MCF 10A (cell line): ENCODE measurements around the gene GRIN1. TPM values are rescaled to one million over a fixed set of nuclear protein-coding genes. Genes with fewer than 3 reads are reported as not detected.
A peak's percentile ranks its signal among the peaks of the same experiment; 100 is the strongest.

ENCODE experiments used
- BruUV-seq: library from RNA; stranded (reverse); fragments of 400-500 nt; replicated peaks from 2 replicates; lab custom pipeline; 2021; lab: Mats Ljungman, UMichigan
- CTCF ChIA-PET: fragments of 300-600 bp; sonication (Branson Sonifier 250); formaldehyde crosslinking; extraction: SDS; loops from one replicate; lab custom pipeline; 2021; ENCODE audit warnings: antibody characterized with exemption, inconsistent platforms; lab: Yijun Ruan, JAX
- POLR2A ChIA-PET: fragments of 300-600, 350-650 bp; sonication (Branson Sonifier 250); formaldehyde crosslinking; extraction: SDS; loops from one replicate; lab custom pipeline; 2020; ENCODE audit warnings: antibody characterized with exemption, inconsistent platforms; lab: Yijun Ruan, JAX
- DNase-seq: peaks from one replicate; pipeline ENCODE4 v3.0.0-alpha.2; 2018; ENCODE audit not compliant: unreplicated experiment
- H3K27ac Mint-ChIP-seq: one replicate; pipeline ENCODE4 v1.8.0; 2022; ENCODE audit warnings: mild to moderate bottlenecking, low read depth, mixed read lengths; ENCODE audit not compliant: unreplicated experiment
- H3K27me3 Mint-ChIP-seq: one replicate; pipeline ENCODE4 v1.8.0; 2022; ENCODE audit warnings: mixed read lengths; ENCODE audit not compliant: insufficient read depth, unreplicated experiment
- H3K36me3 Mint-ChIP-seq: one replicate; pipeline ENCODE4 v1.8.0; 2022; ENCODE audit warnings: mild to moderate bottlenecking, moderate library complexity, mixed read lengths; ENCODE audit not compliant: insufficient read depth, unreplicated experiment
- H3K4me1 Mint-ChIP-seq: one replicate; pipeline ENCODE4 v1.8.0; 2022; ENCODE audit warnings: mixed read lengths; ENCODE audit not compliant: insufficient read depth, unreplicated experiment
- H3K4me3 Mint-ChIP-seq: one replicate; pipeline ENCODE4 v1.8.0; 2022; ENCODE audit warnings: mild to moderate bottlenecking, moderate library complexity, mixed read lengths; ENCODE audit not compliant: unreplicated experiment
- H3K9me3 Mint-ChIP-seq: one replicate; pipeline ENCODE4 v1.8.0; 2022; ENCODE audit warnings: mixed read lengths; ENCODE audit not compliant: unreplicated experiment
- CTCF ChIP-seq: fragments of 200-600 bp; IDR thresholded peaks from one replicate; pipeline ENCODE4 v1.8.0; 2022; ENCODE audit warnings: antibody characterized with exemption, mild to moderate bottlenecking; ENCODE audit not compliant: unreplicated experiment
- intact Hi-C: fragments of 100-400 bp; cut with micrococcal nuclease; formaldehyde crosslinking; loops from 2 replicates; pipeline ENCODE4 v1.14.1; 2022
- total RNA-seq: library from RNA; stranded (reverse); gene quantifications from 2 replicates; pipeline ENCODE4 v1.2.3, GENCODE V29; 2022

GRIN1 gene
- total RNA-seq, 1 experiment from 2014 or later: 1.4 TPM

GRCh38 chr9:137191245-137191644 lies 52.3 kb downstream of the GRIN1 start:
- H3K9me3 Mint-ChIP-seq: no peaks in the 10 kb centered on the region
- POLR2A ChIA-PET: interaction anchor here (1.1 kb wide), 1 partner anchor 10 kb away, joined by 3 read pairs; the partner anchor contains the start of gene TPRN
- no peak for DNase-seq
- no peaks in the 10 kb centered on the region for H3K27me3 Mint-ChIP-seq
- H3K27ac Mint-ChIP-seq: no peak overlapping the region
- H3K4me3 Mint-ChIP-seq: peak overlapping the region; percentile 94
- peaks cover 20% of the 10 kb centered on the region for H3K36me3 Mint-ChIP-seq
- BruUV-seq: no TSS peak
- no peak for TF ChIP-seq CTCF
- peaks cover 19% of the 10 kb centered on the region for H3K4me1 Mint-ChIP-seq
- intact Hi-C loops: no loop called here
- CTCF ChIA-PET: interaction anchor here (0.8 to 1.1 kb wide), 3 partner anchors 61 to 398 kb away, joined by 3 read pairs; no protein-coding TSS in a partner anchor

DNA sequence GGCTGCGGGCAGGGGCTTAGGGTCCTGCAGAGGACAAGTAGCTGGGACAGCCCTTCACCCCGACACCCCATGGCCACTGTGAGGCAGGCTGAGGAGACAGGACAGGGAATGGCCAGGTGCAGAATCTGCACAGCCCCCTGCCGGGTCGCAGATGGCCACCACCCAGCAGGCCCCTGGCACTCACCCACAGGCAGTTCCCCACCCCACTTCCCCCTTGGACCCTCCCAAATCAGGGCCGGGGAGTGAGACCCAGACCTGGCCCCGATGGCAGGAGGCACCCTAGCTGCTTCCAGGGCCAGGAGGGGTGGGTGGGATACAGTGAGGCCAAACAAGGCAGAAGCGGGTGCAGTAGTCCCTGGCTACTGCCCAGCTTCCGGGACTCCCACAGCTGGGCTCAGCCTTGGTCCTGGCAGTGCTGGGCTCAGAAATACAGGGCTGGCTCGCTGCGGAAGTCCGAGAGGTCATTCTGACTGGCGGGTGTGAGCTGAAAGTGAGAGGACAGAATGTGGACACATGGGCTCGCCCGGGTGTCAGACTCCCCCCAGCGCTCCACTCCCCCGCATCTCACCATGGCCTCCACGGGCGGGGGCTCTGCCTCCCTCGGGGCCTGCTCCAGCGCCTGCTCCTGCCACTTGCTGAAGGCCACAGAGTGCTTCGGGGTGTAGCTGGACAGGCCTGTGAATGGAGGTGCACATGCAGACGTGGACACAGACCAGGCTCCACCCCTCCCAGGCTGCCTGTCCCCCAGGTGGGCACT lies 52.9 kb downstream of the GRIN1 start:
- no peak overlapping the region for H3K4me3 Mint-ChIP-seq
- BruUV-seq: no TSS peak
- no peak for TF ChIP-seq CTCF
- CTCF ChIA-PET: interaction anchor here (0.8 to 1.5 kb wide), 3 partner anchors 45 to 399 kb away, joined by 3 to 5 read pairs (median 3); no protein-coding TSS in a partner anchor
- H3K36me3 Mint-ChIP-seq: peaks cover 20% of the 10 kb centered on the region
- POLR2A ChIA-PET: interaction anchor here (1.0 kb wide), 1 partner anchor 9 kb away, joined by 4 read pairs; the partner anchor contains the start of gene TPRN
- intact Hi-C loops: no loop called here
- H3K27ac Mint-ChIP-seq: no peak overlapping the region
- peaks cover 16% of the 10 kb centered on the region for H3K4me1 Mint-ChIP-seq
- no peaks in the 10 kb centered on the region for H3K9me3 Mint-ChIP-seq
- H3K27me3 Mint-ChIP-seq: no peaks in the 10 kb centered on the region
- DNase-seq: no peak

GRCh38 chr9:137192448-137192780 lies 53.5 kb downstream of the GRIN1 start:
- CTCF ChIA-PET: interaction anchor here (0.9 to 1.5 kb wide), 2 partner anchors 44 to 399 kb away, joined by 3 to 5 read pairs; no protein-coding TSS in a partner anchor
- H3K36me3 Mint-ChIP-seq: peaks cover 20% of the 10 kb centered on the region
- no peak for TF ChIP-seq CTCF
- peaks cover 14% of the 10 kb centered on the region for H3K4me1 Mint-ChIP-seq
- intact Hi-C loops: no loop called here
- DNase-seq: no peak
- POLR2A ChIA-PET: interaction anchor here (1.0 kb wide), 1 partner anchor 9 kb away, joined by 4 read pairs; the partner anchor contains the start of gene TPRN
- H3K9me3 Mint-ChIP-seq: no peaks in the 10 kb centered on the region
- no peak overlapping the region for H3K27ac Mint-ChIP-seq
- no TSS peak for BruUV-seq
- H3K27me3 Mint-ChIP-seq: no peaks in the 10 kb centered on the region
- no peak overlapping the region for H3K4me3 Mint-ChIP-seq

DNA sequence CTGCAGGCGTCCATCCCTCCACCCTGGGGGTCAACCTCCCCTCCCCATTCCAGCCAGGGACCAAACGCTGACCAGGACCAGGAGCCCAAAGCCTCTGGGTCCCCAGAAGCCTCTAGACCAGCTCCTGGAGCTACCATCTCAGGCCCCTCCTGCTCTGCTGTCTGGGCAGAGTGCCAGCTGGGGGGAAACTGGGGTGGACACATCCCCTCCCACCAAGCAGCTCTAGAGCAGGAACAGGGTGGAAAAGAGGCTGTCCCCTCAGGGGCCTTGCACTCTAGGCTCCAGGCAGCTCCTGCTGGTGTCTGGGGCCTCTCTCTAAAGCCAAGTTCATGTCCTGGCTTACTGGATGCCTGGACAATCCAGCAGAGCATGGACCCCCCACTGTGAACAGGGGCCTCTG lies 53.9 kb downstream of the GRIN1 start:
- no peak overlapping the region for H3K27ac Mint-ChIP-seq
- H3K4me1 Mint-ChIP-seq: peaks cover 14% of the 10 kb centered on the region
- no peak for DNase-seq
- H3K9me3 Mint-ChIP-seq: no peaks in the 10 kb centered on the region
- POLR2A ChIA-PET: interaction anchor here (1.0 kb wide), 1 partner anchor 8 kb away, joined by 4 read pairs; the partner anchor contains the start of gene TPRN
- H3K36me3 Mint-ChIP-seq: peaks cover 20% of the 10 kb centered on the region
- no peaks in the 10 kb centered on the region for H3K27me3 Mint-ChIP-seq
- no TSS peak for BruUV-seq
- CTCF ChIA-PET: interaction anchor here (1.5 kb wide), 1 partner anchor 44 kb away, joined by 5 read pairs; no protein-coding TSS in a partner anchor
- no peak overlapping the region for H3K4me3 Mint-ChIP-seq
- TF ChIP-seq CTCF: no peak
- intact Hi-C loops: no loop called here
